ENCODE measurements around the gene PWP2.

DNA sequence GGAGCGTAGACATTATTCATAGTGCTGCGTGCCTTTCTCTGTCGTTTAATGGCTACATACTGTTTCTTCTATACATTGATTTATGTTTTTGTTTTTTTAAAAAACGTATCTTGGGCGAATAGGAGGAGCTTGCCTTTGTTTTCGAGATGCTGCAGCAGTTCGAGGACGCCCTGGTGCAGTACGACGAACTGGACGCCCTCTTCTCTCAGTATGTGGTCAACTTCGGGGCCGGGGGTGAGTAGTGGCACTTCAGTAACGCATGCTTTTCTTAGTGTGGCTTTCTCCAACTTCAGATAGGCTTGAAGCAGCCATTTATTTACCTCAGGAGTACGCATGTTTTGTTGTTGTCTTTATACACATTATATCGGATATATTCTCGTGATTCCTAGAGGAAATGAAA lies 48.2 kb upstream of the PWP2 start:
- no peak for TF ChIP-seq POLR2A (IDR thresholded peaks at IDR 0.05)
- no peak for TF ChIP-seq CTCF (IDR thresholded peaks at IDR 0.05)
